ENCODE data around the gene TSPAN11.

GRCh38 chr12:30926243-30927221 lies at the start of gene TSPAN11:
- TF ChIP-seq CTCF (conservative IDR thresholded peaks at IDR 0.05; ENCODE audit: low read depth, low read length), result no peak
- TF ChIP-seq RFX5 (IDR thresholded peaks at IDR 0.05; ENCODE audit: low read depth, low read length), result no peak
- TF ChIP-seq POLR2A (IDR thresholded peaks at IDR 0.05; ENCODE audit: low read depth, low read length), result no peak
- no peak for TF ChIP-seq SMC3 (IDR thresholded peaks at IDR 0.05; ENCODE audit: low read depth, low read length)
- no peak for TF ChIP-seq RCOR1 (IDR thresholded peaks at IDR 0.05; ENCODE audit: insufficient replicate concordance, low read length)

Measured in IMR-90 (cell line).